Measurements from ENCODE around the gene SCUBE1. TPM values are rescaled to one million over a fixed set of nuclear protein-coding genes. Genes with fewer than 3 reads are reported as not detected.
A peak's percentile ranks its signal among the peaks of the same experiment; 100 is the strongest.
"Not testable (repeated sequence)": the region's sequence is repeated elsewhere in the genome, so short reads cannot be mapped to it uniquely, and the experiment has no call there.

Gene SCUBE1
- total RNA-seq, 1 donor, result 1.3 TPM

GRCh38 chr22:43363315-43364168, 20.4 kb upstream of the SCUBE1 start:
- DNase-seq (ENCODE audit: low read depth in 2 of 3, low spot score in 2 of 3), result no peak

- DNase-seq (ENCODE audit: low read depth in 2 of 3, low spot score in 2 of 3), result no peak
These were observed 17.4 kb upstream of the SCUBE1 start for GRCh38 chr22:43360576-43360975.

- DNase-seq (ENCODE audit: low read depth in 2 of 3, low spot score in 2 of 3), result no peak
These were observed 13.7 kb upstream of the SCUBE1 start for GRCh38 chr22:43356881-43357280.

GRCh38 chr22:43355688-43356087, 12.5 kb upstream of the SCUBE1 start:
- not testable (repeated sequence) for DNase-seq (ENCODE audit: low read depth in 2 of 3, low spot score in 2 of 3)

- DNase-seq (ENCODE audit: low read depth in 2 of 3, low spot score in 2 of 3), result no peak
These were observed 8.8 kb upstream of the SCUBE1 start for GRCh38 chr22:43351966-43352345.

GRCh38 chr22:43349636-43350035, 6.5 kb upstream of the SCUBE1 start:
- no peak for DNase-seq (ENCODE audit: low read depth in 2 of 3, low spot score in 2 of 3)

- peak; percentile 33 to 64 (median 46) for DNase-seq (ENCODE audit: low read depth in 2 of 3, low spot score in 2 of 3)
These were observed 3.4 kb upstream of the SCUBE1 start for GRCh38 chr22:43346521-43346929.

GRCh38 chr22:43345761-43346301, 2.7 kb upstream of the SCUBE1 start:
- DNase-seq (ENCODE audit: low read depth in 2 of 3, low spot score in 2 of 3), result peak in 2 of 3 donors; percentile 39 to 48

GRCh38 chr22:43345356-43345755, 2.2 kb upstream of the SCUBE1 start:
- DNase-seq (ENCODE audit: low read depth in 2 of 3, low spot score in 2 of 3), result no peak

- no peak for DNase-seq (ENCODE audit: low read depth in 2 of 3, low spot score in 2 of 3)
These were observed 1.3 kb upstream of the SCUBE1 start for GRCh38 chr22:43344520-43344787.

GRCh38 chr22:43343670-43344519, 723 bp upstream of the SCUBE1 start:
- peak in 1 of 3 donors; percentile 18 for DNase-seq (ENCODE audit: low read depth in 2 of 3, low spot score in 2 of 3)

GRCh38 chr22:43342347-43343261, 568 bp downstream of the SCUBE1 start:
- no peak for DNase-seq (ENCODE audit: low read depth in 2 of 3, low spot score in 2 of 3)

GRCh38 chr22:43341565-43341964, 1.6 kb downstream of the SCUBE1 start:
- no peak for DNase-seq (ENCODE audit: low read depth in 2 of 3, low spot score in 2 of 3)

- DNase-seq (ENCODE audit: low read depth in 2 of 3, low spot score in 2 of 3), result no peak
These were observed 4.3 kb downstream of the SCUBE1 start for GRCh38 chr22:43338766-43339345.

GRCh38 chr22:43337946-43338345, 5.2 kb downstream of the SCUBE1 start:
- no peak for DNase-seq (ENCODE audit: low read depth in 2 of 3, low spot score in 2 of 3)

- DNase-seq (ENCODE audit: low read depth in 2 of 3, low spot score in 2 of 3), result no peak
These were observed 5.8 kb downstream of the SCUBE1 start for GRCh38 chr22:43337385-43337784.

- DNase-seq (ENCODE audit: low read depth in 2 of 3, low spot score in 2 of 3), result no peak
These were observed 8.8 kb downstream of the SCUBE1 start for GRCh38 chr22:43334378-43334777.

GRCh38 chr22:43333978-43334377, 9.2 kb downstream of the SCUBE1 start:
- no peak for DNase-seq (ENCODE audit: low read depth in 2 of 3, low spot score in 2 of 3)

GRCh38 chr22:43333156-43333555, 10.0 kb downstream of the SCUBE1 start:
- DNase-seq (ENCODE audit: low read depth in 2 of 3, low spot score in 2 of 3), result no peak

GRCh38 chr22:43331698-43332097, 11.5 kb downstream of the SCUBE1 start:
- DNase-seq (ENCODE audit: low read depth in 2 of 3, low spot score in 2 of 3), result no peak
